ENCODE measurements around the gene FLNB. TPM values are rescaled to one million over a fixed set of nuclear protein-coding genes. Genes with fewer than 3 reads are reported as not detected.

The FLNB gene
- total and polyA plus RNA-seq, 2 of the 13 experiments (the other 11 are each of a cell fraction or from before 2014, with no cell fraction given) = 106 to 130 TPM

- TF ChIP-seq ZBTB2 (CRISPR knock-in tag; IDR thresholded peaks at IDR 0.05; ENCODE audit: low read depth) (no peak), FOXA1 (IDR thresholded peaks at IDR 0.05) (no peak), FOXA1 (CRISPR knock-in tag; IDR thresholded peaks at IDR 0.05) (0 out of 2 replicates have a peak, but pooled peaks have one; percentile 19), ZNF451 (CRISPR knock-in tag; IDR thresholded peaks at IDR 0.05) (peak; percentile 21; the same call in 1 of the 2 replicates)
Measured at GRCh38 chr3:58177747-58178527, 169.7 kb downstream of the FLNB start (continued).

- no TSS peak for BruUV-seq (replicated peaks)
- peak overlapping the region in 1 of 3 experiments; percentile 29; a peak in 1 of 6 replicates for H3K4me3 ChIP-seq (replicated peaks in 1 of 3; ENCODE audit: insufficient read depth in 1 of 3, low read depth in 2 of 3, low read length in 3 of 3)
- H3K9me3 ChIP-seq (ENCODE audit: low read length) = no peaks in the 10 kb centered on the region
- DNase-seq (ENCODE audit: low spot score) (no peak), ATAC-seq (no peak), FAIRE-seq (no peak)
- ChIA-PET CTCF (ENCODE audit: low intra/inter-chr PET ratio, low total read pairs) (interaction anchor here (1.1 to 1.3 kb wide), 3 partner anchors 8 to 236 kb away, joined by 4 to 5 read pairs (median 4); no protein-coding TSS in a partner anchor), POLR2A (interaction anchor here (1.3 to 1.7 kb wide), 2 partner anchors 10 to 128 kb away, joined by 3 to 11 read pairs; partner anchors contain the start of genes HTD2 and RPP14)
- in situ Hi-C loops (cut with HindIII; ENCODE audit: extremely low pct_ligation_motif_present, low pct_unique_long_range_greater_than_20kb) = no loop called here
- H3K4me1 ChIP-seq (ENCODE audit: insufficient read depth, low read length) = peaks cover 100% of the 10 kb centered on the region
- H3K79me2 ChIP-seq (ENCODE audit: insufficient read depth, low read length) = no peaks in the 10 kb centered on the region
- peak overlapping the region; percentile 77 for H3K4me2 ChIP-seq (ENCODE audit: low read depth, low read length)
- H4K20me1 ChIP-seq (ENCODE audit: insufficient read depth, low read length) = no peaks in the 10 kb centered on the region
- 22% methylated on average over 8 of the region's 17 CpGs for WGBS (ENCODE audit: low lambda C conversion rate)
- no peak overlapping the region; the same call in 1 of the 2 replicates for H3K9ac ChIP-seq (ENCODE audit: insufficient read depth, low read depth, low read length)
- no peaks in the 10 kb centered on the region for H3K36me3 ChIP-seq (replicated peaks in 1 of 2; ENCODE audit: control insufficient read depth in 1 of 2, insufficient read depth in 2 of 2, low read length in 2 of 2)
- no peak overlapping the region for H3K27ac ChIP-seq (ENCODE audit: extremely low read length, insufficient read depth, low read length)
- intact Hi-C loops (cut with micrococcal nuclease; ENCODE audit: unreplicated experiment) = no loop called here
- no peak overlapping the region for H2AFZ ChIP-seq (ENCODE audit: low read length)
- H3K27me3 ChIP-seq (ENCODE audit: control insufficient read depth in 1 of 2, insufficient read depth in 2 of 2, low read length in 2 of 2) = peaks cover 0 to 16% of the 10 kb centered on the region in 2 experiments; a peak in 2 of 5 replicates
- no peak for TF ChIP-seq HMG20A (CRISPR knock-in tag; IDR thresholded peaks at IDR 0.05; ENCODE audit: borderline replicate concordance)
- no peak for TF ChIP-seq SP1 (IDR thresholded peaks at IDR 0.05)
- TF ChIP-seq SP1 (CRISPR knock-in tag; IDR thresholded peaks at IDR 0.05) = no peak
- TF ChIP-seq RFXANK (CRISPR knock-in tag; IDR thresholded peaks at IDR 0.05) = no peak
- TF ChIP-seq PRMT3 (CRISPR knock-in tag; IDR thresholded peaks at IDR 0.05; ENCODE audit: borderline replicate concordance, low read depth) = no peak
- TF ChIP-seq ZNF234 (CRISPR knock-in tag; conservative IDR thresholded peaks at IDR 0.05) = no peak
- 0 out of 2 replicates have a peak, but pooled peaks have one; percentile 9 for TF ChIP-seq PHF21A (CRISPR knock-in tag; IDR thresholded peaks at IDR 0.05)
- TF ChIP-seq ZNF614 (CRISPR knock-in tag; IDR thresholded peaks at IDR 0.05; ENCODE audit: borderline replicate concordance) = no peak
- TF ChIP-seq KAT7 (CRISPR knock-in tag; IDR thresholded peaks at IDR 0.05; ENCODE audit: borderline replicate concordance) = no peak
- no peak for TF ChIP-seq ZFP90 (CRISPR knock-in tag; IDR thresholded peaks at IDR 0.05; ENCODE audit: borderline replicate concordance)
- no peak for TF ChIP-seq ISL2 (CRISPR knock-in tag; IDR thresholded peaks at IDR 0.05)
- TF ChIP-seq EP300 (IDR thresholded peaks at IDR 0.05; ENCODE audit: low read depth in 2 of 2, low read length in 2 of 2) = no peak
- TF ChIP-seq EP300 (CRISPR knock-in tag; IDR thresholded peaks at IDR 0.05; ENCODE audit: borderline replicate concordance) = no peak
- peak; percentile 97 for TF ChIP-seq ZNF3 (CRISPR knock-in tag; IDR thresholded peaks at IDR 0.05)
- 0 out of 2 replicates have a peak, but pooled peaks have one; percentile 24 for TF ChIP-seq HNRNPL (IDR thresholded peaks at IDR 0.05; ENCODE audit: low read depth, low read length)
Measured at GRCh38 chr3:58178528-58179234, 170.5 kb downstream of the FLNB start.
